SJCRH30 (cell line): Measurements from ENCODE around the gene CSNK1D. TPM values are rescaled to one million over a fixed set of nuclear protein-coding genes. Genes with fewer than 3 reads are reported as not detected.

Experiments
- DNase-seq, 2 experiments: peaks; one replicate each; pipeline ENCODE4 v3.0.0-alpha.2; 2015 to 2020
- H3K27ac ChIP-seq: fragments of 250-450 bp; sonication (Bioruptor Pico); 2 replicates; pipeline ENCODE4 v1.5.1; 2020; ENCODE audit warnings: mild to moderate bottlenecking, moderate library complexity
- H3K27me3 ChIP-seq: fragments of 250-450 bp; sonication (Bioruptor Pico); 2 replicates; pipeline ENCODE4 v1.5.1; 2020; ENCODE audit warnings: mild to moderate bottlenecking, moderate library complexity
- H3K36me3 ChIP-seq: fragments of 250-450 bp; sonication (Bioruptor Pico); 2 replicates; pipeline ENCODE4 v1.5.1; 2020; ENCODE audit warnings: mild to moderate bottlenecking, moderate library complexity
- H3K4me1 ChIP-seq: fragments of 250-450 bp; sonication (Bioruptor Pico); 2 replicates; pipeline ENCODE4 v1.5.1; 2020; ENCODE audit warnings: mild to moderate bottlenecking, moderate library complexity
- H3K4me3 ChIP-seq: fragments of 250-450 bp; sonication (Bioruptor Pico); 2 replicates; pipeline ENCODE4 v1.5.1; 2020; ENCODE audit warnings: mild to moderate bottlenecking, moderate library complexity
- H3K9me3 ChIP-seq: fragments of 250-450 bp; sonication (Bioruptor Pico); replicated peaks from 2 replicates; pipeline ENCODE4 v1.5.1; 2020; ENCODE audit warnings: mild to moderate bottlenecking, moderate library complexity
- total RNA-seq: library from RNA; depleted of rRNA; stranded (reverse); fragments of >200 nt; shearing (Covaris generic); gene quantifications from 2 replicates; pipeline ENCODE4 v1.2.3, GENCODE V29; 2014

The CSNK1D gene
- total RNA-seq, 1 experiment from 2014 or later, result 88.7 TPM

DNA sequence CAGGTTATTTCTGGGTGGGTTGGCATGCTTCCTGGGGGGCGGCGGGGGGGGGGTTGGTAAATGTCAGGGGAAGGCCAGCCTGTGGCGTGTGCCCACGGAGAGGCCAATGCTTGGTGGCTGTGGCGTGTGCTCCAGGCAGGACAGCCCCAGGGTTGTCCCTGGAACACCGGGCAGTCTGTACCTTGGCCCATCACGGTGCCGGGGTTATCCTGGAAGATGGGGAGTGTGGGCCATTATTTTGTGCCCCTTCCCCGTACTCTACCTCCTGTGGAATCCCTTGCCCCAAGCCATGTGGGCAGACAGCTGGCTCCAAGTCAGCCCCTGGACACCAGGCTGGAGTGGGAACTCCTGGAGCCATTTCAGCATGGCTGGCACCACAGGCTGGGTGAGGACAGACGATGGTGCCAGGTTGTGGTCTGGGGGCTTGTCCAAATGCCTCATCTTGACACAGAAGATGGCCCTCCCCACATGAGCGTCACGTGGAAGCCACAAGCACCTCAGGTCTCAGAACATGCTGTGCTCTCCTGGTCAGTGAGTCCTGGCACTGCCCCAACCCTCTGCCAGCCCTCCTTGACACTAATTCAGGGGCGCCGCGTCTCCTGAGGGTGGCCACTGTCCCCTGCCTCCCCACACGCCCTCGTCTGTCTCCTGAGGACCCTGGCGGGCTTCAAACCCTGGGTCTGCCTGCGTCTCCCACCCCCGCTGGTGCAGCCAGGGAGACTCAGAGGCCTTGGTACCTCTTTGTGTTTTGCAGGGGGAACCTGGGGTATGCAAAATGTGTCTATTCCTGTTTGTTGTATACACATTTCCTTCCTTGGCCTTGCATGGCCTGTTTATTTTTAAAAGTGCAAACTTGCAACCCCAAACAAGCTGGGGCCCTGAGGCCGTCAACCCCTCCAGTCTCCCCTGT, 40.4 kb downstream of the CSNK1D start:
- H3K4me1 ChIP-seq, result peaks cover 32% of the 10 kb centered on the region
- no peak overlapping the region for H3K27ac ChIP-seq
- H3K9me3 ChIP-seq, result no peaks in the 10 kb centered on the region
- no peaks in the 10 kb centered on the region for H3K27me3 ChIP-seq
- H3K4me3 ChIP-seq, result no peak overlapping the region
- no peaks in the 10 kb centered on the region for H3K36me3 ChIP-seq
- no peak for DNase-seq

DNA sequence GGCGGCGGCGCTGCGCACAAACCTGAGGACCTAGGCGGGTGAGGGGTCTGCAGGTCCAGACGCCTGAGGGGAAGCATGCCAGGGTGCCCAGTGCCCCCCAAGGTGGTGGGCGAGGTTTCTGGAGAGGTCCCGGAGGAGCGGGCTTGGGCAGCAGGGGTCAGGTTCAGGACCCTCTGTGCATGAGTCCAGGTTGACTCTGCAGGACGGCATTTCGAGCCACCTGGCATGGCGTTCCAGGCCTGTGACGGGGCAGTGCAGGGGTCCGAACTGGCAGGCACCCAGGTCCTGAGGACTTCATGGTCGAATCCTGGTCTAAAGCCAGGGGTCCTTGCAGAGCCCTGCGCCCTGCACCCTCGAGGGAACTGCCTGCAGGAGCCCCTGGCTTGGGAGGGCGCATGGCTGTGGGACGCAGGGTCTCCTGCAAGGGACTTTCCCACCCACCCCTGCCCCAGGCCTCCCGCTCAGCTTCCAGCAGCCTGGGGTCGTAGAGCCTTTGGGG, 41.1 kb downstream of the CSNK1D start:
- peaks cover 26% of the 10 kb centered on the region for H3K4me1 ChIP-seq
- H3K27me3 ChIP-seq, result no peaks in the 10 kb centered on the region
- DNase-seq, result no peak
- no peaks in the 10 kb centered on the region for H3K36me3 ChIP-seq
- no peak overlapping the region for H3K27ac ChIP-seq
- H3K4me3 ChIP-seq, result no peak overlapping the region
- no peaks in the 10 kb centered on the region for H3K9me3 ChIP-seq

DNA sequence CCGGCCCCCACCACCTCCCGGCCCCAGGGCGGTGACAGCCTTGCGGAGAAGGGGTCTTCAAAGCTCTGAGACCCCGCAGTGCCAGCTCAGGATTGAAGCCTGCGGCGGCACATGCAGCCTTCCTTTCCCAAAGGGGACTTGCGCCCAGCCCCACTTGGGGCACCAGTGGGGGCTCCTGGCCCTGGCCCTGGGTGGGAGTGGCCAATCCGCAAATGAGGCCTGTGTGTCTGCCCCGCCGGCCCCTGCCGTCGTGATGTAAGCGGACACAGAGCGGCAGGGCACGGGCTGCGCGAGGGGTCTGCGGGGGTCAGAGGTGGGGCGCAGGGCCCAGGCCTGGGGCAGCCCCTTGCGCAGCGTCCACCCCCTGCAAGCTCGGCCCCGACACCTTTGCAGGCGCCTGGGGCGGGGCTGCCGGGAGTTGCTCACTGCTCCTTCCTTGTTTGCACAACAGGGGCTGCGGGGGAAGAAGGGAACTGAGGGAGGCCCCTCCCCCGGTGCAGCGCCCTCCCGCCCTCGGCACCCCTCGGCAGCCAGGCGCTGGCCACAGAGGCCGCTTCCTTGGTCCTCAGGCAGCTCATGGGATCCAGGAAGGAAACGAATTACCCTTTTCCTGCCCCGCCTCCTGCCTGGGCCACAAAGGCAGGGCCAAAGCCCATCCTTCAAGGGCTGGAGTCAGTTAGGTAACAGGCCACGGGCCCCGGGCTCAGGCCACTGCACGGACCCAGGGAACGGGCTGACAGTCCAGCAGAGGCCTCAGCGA, 41.8 kb downstream of the CSNK1D start:
- Histone ChIP-seq H3K4me3 (no peak overlapping the region), H3K27ac (no peak overlapping the region), H3K9me3 (no peaks in the 10 kb centered on the region), H3K4me1 (peaks cover 24% of the 10 kb centered on the region), H3K27me3 (no peaks in the 10 kb centered on the region), H3K36me3 (no peaks in the 10 kb centered on the region)
- no peak for DNase-seq

- H3K36me3 ChIP-seq, result no peaks in the 10 kb centered on the region
- H3K27me3 ChIP-seq, result no peaks in the 10 kb centered on the region
- H3K4me3 ChIP-seq, result no peak overlapping the region
- H3K4me1 ChIP-seq, result peaks cover 22% of the 10 kb centered on the region
- H3K27ac ChIP-seq, result no peak overlapping the region
- no peak for DNase-seq
- H3K9me3 ChIP-seq, result no peaks in the 10 kb centered on the region
Observed at GRCh38 chr17:82231312-82231561, 42.3 kb downstream of the CSNK1D start.

DNA sequence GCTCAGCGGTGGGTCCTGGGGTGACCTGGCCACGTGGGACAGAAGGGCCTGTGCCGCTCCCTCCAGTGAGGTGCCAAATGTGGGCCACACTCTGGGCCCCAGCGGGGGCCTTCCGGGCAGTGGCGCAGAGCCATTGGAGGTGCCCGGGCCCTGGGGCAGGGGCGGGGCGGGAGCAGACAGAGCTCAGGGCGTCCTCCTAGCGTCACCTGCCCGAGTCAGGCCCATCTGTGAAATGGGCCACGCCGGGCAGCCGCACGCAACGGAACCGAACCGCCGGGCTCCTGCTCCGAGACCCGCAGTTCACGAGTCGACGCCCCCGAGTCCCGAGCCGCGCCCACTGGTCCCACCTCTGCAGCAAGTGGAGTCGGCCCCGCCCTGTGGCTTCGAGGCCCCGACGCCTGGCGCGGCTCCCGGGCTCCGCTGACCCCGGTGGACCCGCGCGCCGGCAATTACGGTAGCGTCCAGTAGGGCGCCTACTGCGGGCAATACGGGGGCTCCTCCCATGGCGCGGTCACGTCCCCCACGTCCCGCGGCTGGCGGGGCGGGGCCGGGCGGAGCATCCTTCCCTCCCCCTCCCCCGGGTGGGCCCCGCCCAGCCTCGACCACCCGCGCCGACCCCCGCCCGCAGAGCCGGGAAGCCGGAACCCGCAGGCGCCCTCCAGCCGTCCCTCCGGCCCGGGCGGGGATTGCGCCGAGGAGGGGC, 42.7 kb downstream of the CSNK1D start:
- no peak for DNase-seq
- no peaks in the 10 kb centered on the region for H3K9me3 ChIP-seq
- no peaks in the 10 kb centered on the region for H3K27me3 ChIP-seq
- no peak overlapping the region for H3K4me3 ChIP-seq
- no peaks in the 10 kb centered on the region for H3K36me3 ChIP-seq
- no peak overlapping the region for H3K27ac ChIP-seq
- H3K4me1 ChIP-seq, result peaks cover 18% of the 10 kb centered on the region

GRCh38 chr17:82229698-82230608, 43.5 kb downstream of the CSNK1D start:
- no peak overlapping the region for H3K27ac ChIP-seq
- H3K27me3 ChIP-seq, result no peaks in the 10 kb centered on the region
- H3K4me1 ChIP-seq, result peaks cover 14% of the 10 kb centered on the region
- no peak overlapping the region for H3K4me3 ChIP-seq
- DNase-seq, result no peak
- no peaks in the 10 kb centered on the region for H3K9me3 ChIP-seq
- no peaks in the 10 kb centered on the region for H3K36me3 ChIP-seq

DNA sequence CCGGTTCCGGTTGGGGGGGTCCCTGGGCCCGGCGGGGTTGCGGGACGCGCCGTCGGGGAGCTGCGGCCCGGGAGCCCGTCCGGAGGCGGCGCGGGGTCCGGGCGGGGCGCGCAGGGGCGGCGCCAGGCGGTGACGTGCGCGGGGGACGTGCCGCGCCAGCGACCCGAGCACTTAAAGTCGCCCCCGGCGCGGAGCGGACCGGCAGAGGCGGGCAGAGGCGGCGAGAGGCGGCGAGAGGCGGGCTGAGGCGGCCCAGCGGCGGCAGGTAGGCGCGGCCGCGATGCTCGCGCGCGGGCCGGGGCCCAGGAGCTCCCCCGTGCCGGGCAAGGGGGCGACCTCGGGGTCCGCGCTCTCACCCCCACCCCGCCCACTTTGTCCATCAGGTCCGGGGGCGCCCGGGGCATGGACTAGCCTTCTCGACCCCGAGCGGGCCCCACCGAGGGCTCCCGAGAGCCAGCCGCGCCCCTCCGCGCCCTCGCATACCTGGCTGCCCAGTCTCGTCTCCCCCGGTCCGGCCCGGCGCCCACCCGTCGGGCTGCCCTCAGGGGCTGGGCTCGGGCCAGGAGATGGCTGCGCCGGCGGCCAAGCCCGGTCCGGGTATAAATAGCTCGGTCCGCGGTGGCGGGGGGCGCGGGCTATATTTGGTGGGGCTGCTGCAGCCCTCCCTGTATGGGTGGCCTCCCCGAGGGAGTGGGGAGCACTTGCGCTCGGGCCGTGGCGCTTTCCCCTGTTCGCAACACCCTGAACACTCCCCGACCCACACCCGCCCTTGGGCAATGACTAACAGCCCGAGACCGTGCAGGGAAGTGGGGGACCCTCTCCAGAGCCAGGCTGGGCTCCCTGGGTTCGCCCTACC, 44.4 kb downstream of the CSNK1D start, which contains the start of gene SLC16A3:
Gene SLC16A3, plus strand, starts transcription at position 201 of the 856 bp plus-strand sequence. CDS start 6,967 bp downstream, outside the sequence.
- Histone ChIP-seq H3K4me3 (no peak within 1 kb of the TSS), H3K9me3 (no peaks in the 10 kb centered on the region), H3K27me3 (no peaks in the 10 kb centered on the region), H3K36me3 (no peaks in the 10 kb centered on the region), H3K4me1 (peaks cover 5% of the 10 kb centered on the region; the same call in 1 of the 2 replicates), H3K27ac (no peak within 1 kb of the TSS)
- no peak for DNase-seq

GRCh38 chr17:82228278-82228841, 45.1 kb downstream of the CSNK1D start:
- Histone ChIP-seq H3K4me3 (no peak overlapping the region), H3K36me3 (no peaks in the 10 kb centered on the region), H3K27ac (no peak overlapping the region), H3K4me1 (peaks cover 4% of the 10 kb centered on the region; the same call in 1 of the 2 replicates), H3K9me3 (no peaks in the 10 kb centered on the region), H3K27me3 (no peaks in the 10 kb centered on the region)
- no peak for DNase-seq

GRCh38 chr17:82227629-82228277, 45.7 kb downstream of the CSNK1D start:
- Histone ChIP-seq H3K9me3 (no peaks in the 10 kb centered on the region), H3K36me3 (no peaks in the 10 kb centered on the region), H3K4me1 (peaks cover 4% of the 10 kb centered on the region; the same call in 1 of the 2 replicates), H3K27me3 (no peaks in the 10 kb centered on the region), H3K27ac (no peak overlapping the region), H3K4me3 (no peak overlapping the region)
- no peak for DNase-seq

GRCh38 chr17:82226809-82227628, 46.5 kb downstream of the CSNK1D start:
- H3K4me1 ChIP-seq, result peaks cover 4% of the 10 kb centered on the region; the same call in 1 of the 2 replicates
- H3K4me3 ChIP-seq, result no peak overlapping the region
- H3K9me3 ChIP-seq, result no peaks in the 10 kb centered on the region
- DNase-seq, result no peak
- H3K27me3 ChIP-seq, result no peaks in the 10 kb centered on the region
- H3K27ac ChIP-seq, result no peak overlapping the region
- H3K36me3 ChIP-seq, result no peaks in the 10 kb centered on the region

GRCh38 chr17:82226146-82226808, 47.2 kb downstream of the CSNK1D start:
- DNase-seq, result no peak

More at GRCh38 chr17:82226146-82226808, 47.2 kb downstream of the CSNK1D start:
- no peaks in the 10 kb centered on the region for H3K36me3 ChIP-seq
- no peak overlapping the region for H3K4me3 ChIP-seq
- no peak overlapping the region for H3K27ac ChIP-seq
- H3K4me1 ChIP-seq, result peaks cover 4% of the 10 kb centered on the region; the same call in 1 of the 2 replicates
- no peaks in the 10 kb centered on the region for H3K27me3 ChIP-seq
- no peaks in the 10 kb centered on the region for H3K9me3 ChIP-seq
